K562 (cell line): Measurements from ENCODE around the gene ZKSCAN3. TPM values are rescaled to one million over a fixed set of nuclear protein-coding genes. Genes with fewer than 3 reads are reported as not detected.

ENCODE experiments used
- EHMT2 ChIP-seq: fragments of 450-650 bp; IDR thresholded peaks from 2 replicates; pipeline ENCODE4 v1.6.1; 2018; ENCODE audit warnings: antibody characterized with exemption
- HOXB6 ChIP-seq: fragments of 250-450 bp; sonication (Bioruptor Pico); IDR thresholded peaks from 2 replicates; pipeline ENCODE4 v1.5.1; 2022; ENCODE audit warnings: mild to moderate bottlenecking, borderline replicate concordance
- JUNB ChIP-seq: fragments of 450-650 bp; formaldehyde crosslinking; conservative IDR thresholded peaks from 2 replicates; pipeline ENCODE4 v1.4.0; 2020; ENCODE audit warnings: mild to moderate bottlenecking
- KAT7 ChIP-seq: sonication (generic); formaldehyde crosslinking; IDR thresholded peaks from 2 replicates; pipeline ENCODE4 v1.8.0; 2022; ENCODE audit warnings: missing genetic modification reagents, mild to moderate bottlenecking, borderline replicate concordance
- SNIP1 ChIP-seq: fragments of 450-650 bp; IDR thresholded peaks from 2 replicates; pipeline ENCODE4 v1.7.1; 2017; ENCODE audit warnings: low read depth, mild to moderate bottlenecking
- ZBTB17 ChIP-seq: fragments of 450-650 bp; formaldehyde crosslinking; IDR thresholded peaks from 2 replicates; pipeline ENCODE4 v1.4.0; 2020; ENCODE audit warnings: mild to moderate bottlenecking
- ZNF347 ChIP-seq: fragments of 450-650 bp; formaldehyde crosslinking; IDR thresholded peaks from 2 replicates; pipeline ENCODE4 v1.4.0; 2020; ENCODE audit warnings: low read depth, mild to moderate bottlenecking, moderate library complexity
- ZNF444 ChIP-seq: fragments of 250-450 bp; sonication (Bioruptor Pico); IDR thresholded peaks from 2 replicates; pipeline ENCODE4 v1.4.0; 2020; ENCODE audit warnings: mild to moderate bottlenecking, moderate library complexity
- ZNF780A ChIP-seq: fragments of 250-450 bp; sonication (Bioruptor Pico); IDR thresholded peaks from 2 replicates; pipeline ENCODE4 v1.5.0; 2021; ENCODE audit warnings: mild to moderate bottlenecking
- polyA plus RNA-seq, 8 experiments: library from polyadenylated mRNA; depleted of rRNA in 4 of 8; stranded (reverse) in 5 of 8; unstranded in 3 of 8; fragments of >200 nt; fragmentation: Nextera tagmentation in 2 of 8; fragmentation: Illumina TruSeq in 1 of 8; extraction: Ambion mirVana in 2 of 8; extraction: Trizol in 1 of 8; gene quantifications; 2 replicates each; pipeline versions ENCODE4 v1.2.1 to v1.2.3, GENCODE V29; 2011 to 2014; ENCODE audit warnings: inconsistent platforms in 1 of 8, missing spikeins in 1 of 8
- total RNA-seq, 7 experiments: library from RNA; depleted of rRNA in 6 of 7; stranded (reverse); fragments of >200 nt in 6 of 7; fragmentation: Illumina TruSeq in 2 of 7; extraction: Trizol in 2 of 7; gene quantifications; 2 replicates each; pipeline versions ENCODE4 v1.2.1 to v1.2.3, GENCODE V29; 2011 to 2021; ENCODE audit warnings: low replicate concordance in 1 of 7
- TF ChIP-seq, protein P1 (sequence below), 2 experiments: fragments of 450-650 bp; IDR thresholded peaks; 2 replicates each; pipeline ENCODE4 v1.6.1; 2018; ENCODE audit warnings: mild to moderate bottlenecking in 2 of 2, low read depth in 1 of 2; ENCODE audit not compliant: partially characterized antibody in 2 of 2
- TF ChIP-seq, protein P2 (sequence below): fragments of 450-650 bp; IDR thresholded peaks from 2 replicates; pipeline ENCODE4 v1.6.1; 2016; ENCODE audit warnings: antibody characterized with exemption

ZKSCAN3 gene
- total and polyA plus RNA-seq, 9 of the 15 experiments (the other 6 are each of a cell fraction or from before 2014, with no cell fraction given) = 3.0 to 12.4 (median 10.2) TPM

DNA sequence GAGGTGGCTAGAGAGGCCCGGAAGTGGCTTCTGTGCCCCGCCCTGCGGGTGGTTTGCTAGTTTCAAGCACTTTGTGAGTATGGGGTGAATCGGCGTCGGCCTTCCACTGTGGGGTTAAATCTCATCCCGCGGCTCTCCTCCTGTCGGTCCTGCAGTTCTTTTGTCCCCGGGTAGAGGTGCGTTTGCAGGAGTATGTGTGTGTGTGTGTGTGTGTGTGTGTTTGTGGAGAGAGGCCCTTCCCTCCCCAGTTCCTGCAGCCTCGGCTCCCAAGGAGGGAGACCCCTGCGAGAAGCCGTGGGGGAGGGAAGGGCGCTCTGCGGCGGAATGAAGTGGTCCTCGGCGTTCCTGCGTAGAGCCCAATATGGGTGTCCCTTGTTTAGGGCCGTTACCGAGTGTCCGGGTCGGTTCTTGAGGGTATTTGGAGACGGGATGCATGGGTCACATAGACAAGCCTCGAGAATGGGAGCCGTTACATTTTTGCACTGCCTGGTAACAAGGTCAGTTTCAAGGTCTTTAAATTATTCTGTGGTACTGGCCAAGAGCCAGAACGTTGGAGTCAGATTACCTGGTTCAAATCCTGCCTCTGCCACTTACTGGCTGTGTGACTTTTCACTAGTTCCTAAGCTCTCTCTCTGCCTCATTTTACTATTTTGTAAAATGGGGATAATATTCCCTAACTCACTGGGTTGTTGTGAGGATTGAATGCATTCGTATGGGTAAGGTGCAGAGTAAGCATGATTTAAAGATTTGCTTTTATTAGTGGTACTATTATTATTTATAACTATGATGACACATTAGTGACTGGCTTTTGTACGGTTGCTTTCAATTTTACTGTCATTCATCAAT lies at the start of gene ZKSCAN3 (continued):
- TF ChIP-seq, protein P1, sequence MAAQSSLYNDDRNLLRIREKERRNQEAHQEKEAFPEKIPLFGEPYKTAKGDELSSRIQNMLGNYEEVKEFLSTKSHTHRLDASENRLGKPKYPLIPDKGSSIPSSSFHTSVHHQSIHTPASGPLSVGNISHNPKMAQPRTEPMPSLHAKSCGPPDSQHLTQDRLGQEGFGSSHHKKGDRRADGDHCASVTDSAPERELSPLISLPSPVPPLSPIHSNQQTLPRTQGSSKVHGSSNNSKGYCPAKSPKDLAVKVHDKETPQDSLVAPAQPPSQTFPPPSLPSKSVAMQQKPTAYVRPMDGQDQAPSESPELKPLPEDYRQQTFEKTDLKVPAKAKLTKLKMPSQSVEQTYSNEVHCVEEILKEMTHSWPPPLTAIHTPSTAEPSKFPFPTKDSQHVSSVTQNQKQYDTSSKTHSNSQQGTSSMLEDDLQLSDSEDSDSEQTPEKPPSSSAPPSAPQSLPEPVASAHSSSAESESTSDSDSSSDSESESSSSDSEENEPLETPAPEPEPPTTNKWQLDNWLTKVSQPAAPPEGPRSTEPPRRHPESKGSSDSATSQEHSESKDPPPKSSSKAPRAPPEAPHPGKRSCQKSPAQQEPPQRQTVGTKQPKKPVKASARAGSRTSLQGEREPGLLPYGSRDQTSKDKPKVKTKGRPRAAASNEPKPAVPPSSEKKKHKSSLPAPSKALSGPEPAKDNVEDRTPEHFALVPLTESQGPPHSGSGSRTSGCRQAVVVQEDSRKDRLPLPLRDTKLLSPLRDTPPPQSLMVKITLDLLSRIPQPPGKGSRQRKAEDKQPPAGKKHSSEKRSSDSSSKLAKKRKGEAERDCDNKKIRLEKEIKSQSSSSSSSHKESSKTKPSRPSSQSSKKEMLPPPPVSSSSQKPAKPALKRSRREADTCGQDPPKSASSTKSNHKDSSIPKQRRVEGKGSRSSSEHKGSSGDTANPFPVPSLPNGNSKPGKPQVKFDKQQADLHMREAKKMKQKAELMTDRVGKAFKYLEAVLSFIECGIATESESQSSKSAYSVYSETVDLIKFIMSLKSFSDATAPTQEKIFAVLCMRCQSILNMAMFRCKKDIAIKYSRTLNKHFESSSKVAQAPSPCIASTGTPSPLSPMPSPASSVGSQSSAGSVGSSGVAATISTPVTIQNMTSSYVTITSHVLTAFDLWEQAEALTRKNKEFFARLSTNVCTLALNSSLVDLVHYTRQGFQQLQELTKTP (IDR thresholded peaks at IDR 0.05; ENCODE audit: low read depth in 1 of 2, partially characterized antibody in 2 of 2) = peak; percentile 83 to 97
- peak; percentile 79 for TF ChIP-seq EHMT2
- TF ChIP-seq ZNF780A (CRISPR knock-in tag) = no peak
- no peak for TF ChIP-seq ZNF347 (CRISPR knock-in tag)
- peak; percentile 59; the same call in 1 of the 2 replicates for TF ChIP-seq ZBTB17 (CRISPR knock-in tag)
- TF ChIP-seq HOXB6 = no peak; the same call in 1 of the 2 replicates
- no peak for TF ChIP-seq KAT7
- no peak for TF ChIP-seq ZNF444 (CRISPR knock-in tag)
- no peak for TF ChIP-seq JUNB
- peak; percentile 85 for TF ChIP-seq SNIP1
- TF ChIP-seq, protein P2, sequence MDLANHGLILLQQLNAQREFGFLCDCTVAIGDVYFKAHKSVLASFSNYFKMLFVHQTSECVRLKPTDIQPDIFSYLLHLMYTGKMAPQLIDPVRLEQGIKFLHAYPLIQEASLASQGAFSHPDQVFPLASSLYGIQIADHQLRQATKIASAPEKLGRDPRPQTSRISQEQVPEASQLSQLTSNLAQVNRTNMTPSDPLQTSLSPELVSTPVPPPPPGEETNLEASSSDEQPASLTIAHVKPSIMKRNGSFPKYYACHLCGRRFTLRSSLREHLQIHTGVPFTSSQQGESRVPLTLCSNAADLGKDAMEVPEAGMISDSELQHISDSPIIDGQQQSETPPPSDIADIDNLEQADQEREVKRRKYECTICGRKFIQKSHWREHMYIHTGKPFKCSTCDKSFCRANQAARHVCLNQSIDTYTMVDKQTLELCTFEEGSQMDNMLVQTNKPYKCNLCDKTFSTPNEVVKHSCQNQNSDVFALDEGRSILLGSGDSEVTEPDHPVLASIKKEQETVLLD = peak; percentile 89
